GM18507 (cell line): ENCODE measurements around the gene DLG4.
A peak's percentile ranks its signal among the peaks of the same experiment; 100 is the strongest.
"Not testable (repeated sequence)": the region's sequence is repeated elsewhere in the genome, so short reads cannot be mapped to it uniquely, and the experiment has no call there.

ENCODE experiments used
- DNase-seq: peaks from one replicate; pipeline ENCODE4 v3.0.0; 2011; ENCODE audit warnings: low read depth; ENCODE audit not compliant: insufficient read length; ENCODE audit errors: extremely low spot score
- FAIRE-seq: peaks from 2 replicates; lab custom pipeline; 2011; peaks lifted over from hg19 to GRCh38; lab: Jason Lieb, UNC

DLG4 gene

DNA sequence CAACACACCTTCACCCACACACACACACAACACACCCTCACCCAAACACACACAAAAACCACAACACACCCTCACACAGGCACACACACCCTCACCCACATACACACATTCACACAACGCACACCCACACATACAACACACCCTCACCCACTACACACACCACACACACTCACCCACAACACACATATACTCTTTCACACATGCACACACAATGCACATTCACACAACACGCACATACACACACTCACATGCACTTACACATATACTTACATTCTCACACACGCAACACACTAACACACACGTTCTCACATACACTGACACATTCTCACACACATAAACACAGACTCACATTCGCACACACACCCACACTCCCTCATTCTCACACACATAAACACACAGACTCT is 44.3 kb downstream of the DLG4 start:
- no peak for FAIRE-seq
- DNase-seq, result no peak

DNA sequence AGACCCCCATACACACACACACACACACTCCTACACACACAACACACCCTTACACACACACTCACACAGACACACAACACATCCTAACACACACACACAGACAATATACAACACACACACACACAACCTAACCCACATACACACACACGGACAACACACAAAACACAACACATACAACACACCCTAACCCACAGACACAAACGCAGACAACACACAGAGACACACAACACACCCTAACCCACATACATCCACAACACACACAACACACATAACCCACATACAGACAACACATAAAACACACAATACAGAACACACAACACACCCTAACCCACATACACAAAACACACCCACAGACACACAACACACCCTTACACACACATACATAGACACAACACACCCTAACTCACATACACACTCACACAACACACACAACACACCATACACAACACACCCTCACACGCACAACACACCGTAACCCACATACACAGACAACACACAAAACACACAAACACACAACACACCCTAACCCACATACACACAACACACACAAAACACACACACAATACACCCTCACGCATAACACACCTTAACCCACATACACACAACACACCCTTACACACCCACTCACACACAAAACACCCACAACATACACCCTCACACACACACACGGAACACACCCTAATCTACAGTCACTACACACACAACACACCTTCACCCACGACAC is 44.9 kb downstream of the DLG4 start:
- FAIRE-seq (peak; percentile 42), DNase-seq (no peak)

DNA sequence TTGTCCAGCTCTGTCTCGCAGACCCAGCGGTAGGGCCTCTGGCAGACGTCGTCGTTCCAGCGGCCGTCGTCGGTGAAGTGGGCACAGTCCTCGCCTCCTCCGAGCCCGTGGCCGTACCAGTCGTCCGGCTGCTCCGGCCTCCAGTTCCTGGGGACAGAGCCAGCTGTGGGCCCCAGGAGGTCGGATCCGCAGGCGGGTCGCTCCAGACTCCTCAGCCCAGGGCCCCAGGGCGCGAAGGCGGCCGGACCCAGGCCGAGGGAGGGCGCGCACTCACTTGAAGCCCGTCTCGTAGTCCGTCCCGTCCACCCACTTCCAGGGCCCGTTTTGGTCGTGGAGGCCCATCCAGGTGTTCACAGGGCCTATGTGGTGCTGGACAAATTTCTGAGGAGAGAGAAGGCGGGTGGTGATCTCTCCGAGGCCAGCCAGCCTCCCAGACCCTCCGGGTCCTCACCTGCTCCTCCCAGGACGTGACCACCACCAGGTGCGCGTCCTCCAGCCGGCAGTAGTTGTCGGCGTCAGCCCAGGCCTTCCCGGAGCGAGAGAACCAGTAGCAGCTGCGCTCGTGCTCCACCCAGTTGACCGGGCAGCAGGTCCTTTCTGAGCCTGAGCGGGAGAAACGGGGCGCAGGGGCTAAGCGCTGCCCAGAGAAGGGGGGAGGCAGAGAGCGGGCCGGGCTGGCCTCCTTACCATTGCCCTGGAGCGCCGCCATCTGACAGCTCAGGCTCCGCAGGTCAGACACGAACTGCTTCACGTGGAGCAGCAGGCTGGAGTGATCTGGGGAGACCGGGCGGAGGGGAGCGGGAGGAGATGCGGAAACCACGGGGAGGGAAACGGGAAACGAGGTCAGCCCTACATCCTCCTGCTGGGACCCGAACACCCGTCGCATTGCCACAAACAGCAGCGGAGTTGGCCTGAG is 45.7 kb downstream of the DLG4 start:
- DNase-seq (peak; percentile 23), FAIRE-seq (no peak)

DNA sequence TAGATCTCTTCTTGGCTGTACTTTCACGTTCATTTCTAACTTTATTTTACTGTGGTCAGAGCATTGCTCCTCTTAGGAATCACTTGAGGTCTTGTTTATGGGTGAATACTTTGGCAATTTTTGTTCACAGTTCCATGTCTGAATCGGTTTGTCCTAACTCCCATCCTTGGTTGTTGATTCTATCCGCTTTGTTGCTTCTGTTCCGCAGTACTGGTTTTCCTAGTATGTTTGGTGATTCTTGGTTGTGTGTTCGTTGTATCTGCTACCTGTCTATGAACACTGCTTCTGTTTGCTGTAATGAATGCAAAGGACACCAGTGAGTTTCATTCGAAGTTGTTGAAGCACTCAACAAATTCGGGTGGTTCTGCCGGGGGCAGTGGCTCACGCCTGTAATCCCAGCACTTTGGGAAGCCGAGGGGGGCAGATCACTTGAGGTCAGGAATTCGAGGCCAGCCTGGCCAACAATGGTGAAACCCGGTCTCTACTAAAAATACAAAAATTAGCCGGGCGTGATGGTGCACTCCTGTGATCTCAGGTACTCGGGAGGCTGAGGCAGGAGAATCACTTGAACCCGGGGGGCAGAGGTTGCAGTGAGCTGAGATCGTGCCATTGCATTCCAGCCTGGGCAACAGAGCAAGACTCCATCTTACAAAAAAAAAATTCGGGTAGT is 47.0 kb downstream of the DLG4 start:
- not testable (repeated sequence) for FAIRE-seq, DNase-seq

DNA sequence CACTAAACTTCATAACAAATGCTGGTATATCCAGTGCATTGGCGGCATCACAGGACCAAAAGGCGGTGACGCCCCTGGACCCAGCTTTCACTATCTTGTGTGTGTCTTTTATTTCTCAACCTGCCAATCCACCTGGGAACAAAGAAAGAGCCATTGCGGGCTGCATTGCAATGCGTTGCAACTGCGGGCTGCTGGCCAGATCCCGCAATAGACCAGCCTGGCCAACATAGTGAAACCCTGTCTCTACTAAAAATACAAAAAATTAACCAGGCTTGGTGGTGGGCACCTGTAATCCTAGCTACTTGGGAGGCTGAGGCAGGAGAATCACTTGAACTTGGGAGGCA is 50.1 kb downstream of the DLG4 start:
- FAIRE-seq, DNase-seq: not testable (repeated sequence)

DNA sequence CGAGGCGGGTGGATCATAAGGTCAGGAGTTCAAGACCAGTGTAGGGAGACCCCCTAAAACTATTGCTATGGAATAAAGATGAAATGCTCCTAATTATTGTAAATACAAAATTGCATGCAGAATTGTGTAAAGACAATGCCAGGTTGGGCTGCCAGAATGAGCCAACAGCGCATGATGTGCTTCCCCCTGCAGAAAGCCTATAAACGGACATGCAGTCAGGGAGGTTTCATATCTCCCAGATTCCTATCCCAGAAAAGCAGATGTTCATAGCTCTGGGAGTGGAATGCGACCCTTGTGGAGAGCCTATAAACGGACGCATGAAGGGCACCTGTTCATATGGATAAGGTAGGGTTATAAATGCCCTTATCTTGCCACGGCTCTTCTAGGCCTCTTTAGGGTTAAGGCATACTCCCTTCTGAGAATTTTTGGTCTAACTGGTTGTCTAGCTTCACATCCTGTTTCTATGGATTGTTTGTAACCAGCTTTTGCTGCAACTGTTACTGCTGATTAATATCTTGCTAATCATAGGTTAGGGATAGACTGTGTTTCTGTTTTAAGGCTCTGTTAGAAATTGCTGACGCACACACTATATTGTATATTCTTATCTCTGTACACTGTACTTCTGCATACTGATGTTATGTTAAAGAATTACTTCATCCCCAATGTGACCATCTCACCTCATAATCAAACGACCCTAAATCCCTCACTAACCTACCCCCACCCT is 50.6 kb downstream of the DLG4 start:
- DNase-seq, FAIRE-seq: not testable (repeated sequence)

DNA sequence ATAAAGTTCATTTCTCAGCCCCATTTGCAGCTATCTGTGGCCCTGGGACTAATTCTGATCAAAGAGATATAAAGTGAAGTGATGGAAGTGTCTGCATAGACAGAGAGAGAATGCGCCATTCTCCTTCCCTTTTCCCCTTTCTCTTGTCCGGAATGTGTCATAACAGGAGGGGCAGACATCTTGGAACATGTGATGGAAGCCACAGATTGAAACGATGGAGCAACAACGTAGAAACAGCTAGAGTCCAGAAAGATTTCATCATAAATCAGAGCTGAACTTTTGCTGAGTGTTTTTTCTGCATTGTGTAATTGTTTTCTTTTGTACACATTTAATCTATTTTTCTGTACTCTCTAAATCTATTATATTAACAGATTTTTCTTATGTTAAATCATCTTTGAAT is 51.8 kb downstream of the DLG4 start:
- no peak for DNase-seq
- FAIRE-seq, result no peak

DNA sequence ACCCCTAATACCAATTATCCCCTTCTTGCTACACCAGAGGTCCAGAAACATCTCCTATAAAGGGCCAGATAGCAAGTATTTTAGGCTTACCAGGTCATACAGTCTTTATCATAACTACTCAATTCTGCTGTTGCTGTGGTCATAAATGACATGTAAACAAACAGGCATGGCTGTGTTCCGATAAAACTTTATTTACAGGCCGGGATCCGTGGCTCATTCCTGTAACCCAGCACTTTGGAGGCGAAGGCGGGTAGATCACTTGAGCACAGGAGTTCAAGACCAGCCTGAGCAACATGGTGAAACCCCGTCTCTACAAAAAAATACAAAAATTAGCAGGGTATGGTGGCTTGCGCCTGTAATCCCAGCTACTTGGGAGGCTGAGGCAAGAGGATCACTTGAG is 52.8 kb downstream of the DLG4 start:
- FAIRE-seq (no peak), DNase-seq (no peak)

DNA sequence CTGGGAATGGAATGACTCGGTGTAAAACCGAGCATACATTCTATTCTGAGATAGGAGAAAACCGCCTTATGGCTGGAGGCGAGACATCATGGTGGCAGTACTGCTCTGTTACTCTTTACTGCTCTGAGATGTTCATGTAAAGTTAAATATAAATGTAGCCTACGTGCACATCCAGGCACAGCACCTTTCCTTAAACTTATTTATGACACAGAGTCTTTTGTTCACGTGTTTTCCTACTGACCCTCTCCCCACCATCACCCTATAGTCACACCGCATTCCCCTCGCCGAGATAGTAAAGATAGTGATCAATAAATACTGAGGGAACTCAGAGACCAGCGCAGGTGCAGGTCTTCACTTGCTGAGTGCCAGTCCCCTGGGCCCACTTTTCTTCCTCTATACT is 60.1 kb downstream of the DLG4 start:
- FAIRE-seq, DNase-seq: not testable (repeated sequence)

DNA sequence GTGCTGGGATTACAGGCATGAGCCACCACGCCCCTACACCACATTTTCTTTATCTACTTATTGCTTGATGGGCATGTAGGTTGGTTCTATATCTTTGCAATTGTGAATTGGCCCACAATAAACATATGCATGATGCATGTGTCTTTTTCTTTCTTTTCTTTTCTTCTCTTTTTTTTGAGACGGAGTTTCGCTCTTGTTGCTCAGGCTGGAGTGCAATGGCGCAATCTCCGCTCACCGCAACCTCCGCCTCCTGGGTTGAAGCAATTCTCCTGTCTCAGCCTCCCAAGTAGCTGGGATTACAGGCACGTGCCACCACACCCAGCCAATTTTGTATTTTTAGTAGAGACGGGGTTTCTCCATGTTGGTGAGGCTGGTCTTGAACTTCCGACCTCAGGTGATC is 61.2 kb downstream of the DLG4 start:
- not testable (repeated sequence) for FAIRE-seq, DNase-seq

DNA sequence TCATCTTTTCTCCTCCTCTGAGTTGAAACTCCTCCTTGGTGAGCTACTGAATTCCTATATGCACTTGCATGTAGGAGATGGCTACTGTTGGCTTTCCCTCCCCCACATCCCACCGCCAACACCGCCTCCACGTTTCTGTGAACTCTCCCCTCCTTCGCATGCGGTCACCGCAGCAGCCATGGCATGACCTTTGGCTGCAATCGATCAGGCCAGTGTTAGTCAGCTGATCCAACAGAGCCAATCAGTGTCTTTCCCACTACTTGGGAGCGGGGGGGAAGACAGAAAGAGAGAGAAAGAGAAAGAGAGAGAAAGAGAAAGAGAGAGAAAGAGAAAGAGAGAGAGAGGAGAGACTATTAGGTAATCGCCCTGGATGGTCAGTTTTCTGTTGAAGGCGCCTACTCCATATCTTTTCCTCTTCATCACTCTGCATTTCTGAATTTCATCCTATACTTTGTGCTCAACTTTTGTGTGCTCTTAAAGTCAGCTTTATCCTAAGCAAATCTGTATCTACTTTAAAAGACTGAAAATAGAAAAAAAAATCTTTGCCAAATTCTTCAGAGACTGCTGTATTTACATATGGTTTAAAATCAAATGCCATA is 63.2 kb downstream of the DLG4 start:
- DNase-seq (no peak), FAIRE-seq (no peak)

DNA sequence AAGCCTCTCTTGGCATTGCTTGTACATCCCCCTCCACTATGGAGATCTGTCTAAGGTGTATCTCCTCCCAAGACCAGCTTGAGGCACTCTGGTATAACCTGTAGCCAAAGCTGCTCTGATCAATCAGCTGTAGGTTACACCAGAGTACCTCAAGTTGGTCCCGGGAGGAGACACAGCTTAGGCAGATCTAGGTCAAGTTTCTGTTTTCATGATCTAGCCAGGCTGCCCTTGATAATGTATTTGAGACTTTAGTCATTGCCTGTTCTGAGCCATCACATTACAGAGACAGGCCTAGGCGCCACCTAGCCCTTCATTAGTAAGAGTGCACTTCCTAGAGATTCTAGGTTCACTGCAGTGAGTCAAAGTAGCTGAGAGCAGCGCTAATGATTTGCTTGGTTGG is 71.9 kb downstream of the DLG4 start:
- DNase-seq (no peak), FAIRE-seq (no peak)

DNA sequence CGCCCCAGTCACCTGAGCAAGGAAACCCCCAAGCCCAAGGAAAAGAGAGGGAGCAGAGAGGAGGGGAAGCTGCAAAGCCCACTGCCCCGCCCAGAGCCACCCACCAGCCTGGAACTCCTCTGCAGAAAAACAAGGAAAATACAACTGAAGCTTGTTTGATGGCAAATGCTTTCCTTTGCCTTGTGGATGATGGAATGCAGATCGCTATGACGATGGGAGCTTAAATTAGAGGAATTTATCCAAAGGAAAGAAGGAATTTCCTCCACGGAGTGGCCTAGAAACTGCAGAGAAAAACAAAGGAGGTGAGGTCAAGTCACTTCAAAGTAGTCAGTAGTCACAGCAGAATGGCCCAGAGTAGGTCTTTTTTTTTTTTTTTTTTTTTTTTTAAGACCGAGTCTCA is 73.5 kb downstream of the DLG4 start:
- FAIRE-seq (no peak), DNase-seq (no peak)

DNA sequence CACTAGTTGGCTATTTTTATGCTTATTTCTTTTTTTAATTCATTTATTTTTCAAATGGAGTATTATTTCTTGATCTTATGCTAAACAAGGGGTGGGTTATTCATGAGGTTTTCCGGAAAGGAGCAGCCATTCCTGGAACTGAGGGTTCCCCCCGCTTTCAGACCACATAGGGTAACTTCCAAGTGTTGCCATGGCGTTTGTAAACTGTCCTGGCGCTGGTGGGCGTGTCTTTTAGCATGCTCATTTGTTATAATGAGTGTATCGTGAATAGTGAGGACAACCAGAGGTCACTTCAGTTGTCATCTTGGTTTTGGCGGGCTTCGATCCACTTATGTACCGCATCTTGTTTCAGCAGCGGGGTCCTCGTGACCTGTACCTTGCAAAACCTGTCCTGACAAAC is 75.4 kb downstream of the DLG4 start:
- DNase-seq, result no peak
- no peak for FAIRE-seq

DNA sequence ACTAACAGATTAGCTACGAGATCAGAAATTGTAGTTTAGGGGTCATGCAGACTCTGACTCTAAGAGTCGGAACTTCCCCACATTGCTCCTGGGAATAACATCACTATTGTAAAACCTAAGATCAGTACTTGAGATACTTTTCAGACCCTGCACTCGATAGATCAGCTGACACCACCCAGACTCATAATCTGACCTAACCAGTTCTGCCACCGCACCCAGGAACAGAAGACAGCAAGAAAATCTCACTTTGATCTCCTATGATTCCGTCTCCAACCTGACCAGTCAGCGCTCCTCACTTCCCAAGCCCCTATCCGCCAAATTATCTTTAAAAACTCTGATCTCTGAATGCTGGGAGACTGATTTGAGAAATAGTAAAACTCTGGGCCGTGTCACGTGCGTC is 77.8 kb downstream of the DLG4 start:
- no peak for FAIRE-seq

DNA sequence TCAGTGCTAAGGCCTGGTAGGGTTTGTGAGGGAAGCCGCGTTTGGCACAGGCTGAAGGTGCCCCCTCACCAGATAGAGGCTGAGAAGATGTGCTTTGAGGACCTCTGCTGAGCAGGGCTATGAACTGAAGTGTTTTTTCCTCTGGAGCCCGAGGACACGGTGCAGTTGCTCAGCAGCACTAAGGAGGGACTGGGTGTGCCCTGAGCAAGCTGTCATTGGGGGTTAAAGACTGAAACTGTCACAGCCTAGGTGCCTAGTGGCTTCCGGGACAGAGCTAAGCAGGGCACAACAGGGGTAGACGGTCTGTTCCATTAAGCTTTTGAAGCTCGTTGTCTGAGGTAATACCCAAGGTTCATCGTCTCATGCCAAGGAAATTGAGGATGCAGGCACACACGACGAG is 80.2 kb downstream of the DLG4 start:
- DNase-seq, result no peak
- FAIRE-seq, result no peak

More for the DNA sequence above, 77.8 kb downstream of the DLG4 start:
- no peak for DNase-seq

DNA sequence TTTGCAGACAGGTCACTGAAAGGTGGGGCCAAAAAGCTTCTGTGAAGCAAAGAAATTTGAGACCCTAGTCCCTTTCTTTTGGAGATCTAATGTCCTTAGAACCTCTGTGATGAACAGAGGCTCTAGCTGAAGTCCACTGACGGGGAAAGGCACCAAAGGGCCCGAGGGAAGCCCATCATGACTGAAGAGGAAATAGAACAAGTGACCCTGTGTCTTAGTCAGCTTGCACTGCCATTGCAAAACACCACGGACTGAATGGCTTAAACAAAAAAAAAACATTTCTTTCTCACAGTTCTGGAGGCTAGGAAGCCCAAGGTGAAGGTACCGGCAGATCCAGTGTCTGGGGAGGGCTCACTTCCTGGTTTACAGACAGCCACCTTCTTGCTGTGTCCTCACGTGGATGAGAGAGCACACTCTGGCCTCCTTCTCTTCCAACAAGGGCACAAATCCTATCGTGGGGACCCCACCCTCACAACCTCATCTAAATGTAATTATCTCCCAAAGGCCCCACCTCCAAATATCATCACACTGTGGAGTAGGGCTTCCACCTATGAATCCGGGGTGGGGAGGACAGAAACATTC is 80.7 kb downstream of the DLG4 start:
- FAIRE-seq, result no peak

DNA sequence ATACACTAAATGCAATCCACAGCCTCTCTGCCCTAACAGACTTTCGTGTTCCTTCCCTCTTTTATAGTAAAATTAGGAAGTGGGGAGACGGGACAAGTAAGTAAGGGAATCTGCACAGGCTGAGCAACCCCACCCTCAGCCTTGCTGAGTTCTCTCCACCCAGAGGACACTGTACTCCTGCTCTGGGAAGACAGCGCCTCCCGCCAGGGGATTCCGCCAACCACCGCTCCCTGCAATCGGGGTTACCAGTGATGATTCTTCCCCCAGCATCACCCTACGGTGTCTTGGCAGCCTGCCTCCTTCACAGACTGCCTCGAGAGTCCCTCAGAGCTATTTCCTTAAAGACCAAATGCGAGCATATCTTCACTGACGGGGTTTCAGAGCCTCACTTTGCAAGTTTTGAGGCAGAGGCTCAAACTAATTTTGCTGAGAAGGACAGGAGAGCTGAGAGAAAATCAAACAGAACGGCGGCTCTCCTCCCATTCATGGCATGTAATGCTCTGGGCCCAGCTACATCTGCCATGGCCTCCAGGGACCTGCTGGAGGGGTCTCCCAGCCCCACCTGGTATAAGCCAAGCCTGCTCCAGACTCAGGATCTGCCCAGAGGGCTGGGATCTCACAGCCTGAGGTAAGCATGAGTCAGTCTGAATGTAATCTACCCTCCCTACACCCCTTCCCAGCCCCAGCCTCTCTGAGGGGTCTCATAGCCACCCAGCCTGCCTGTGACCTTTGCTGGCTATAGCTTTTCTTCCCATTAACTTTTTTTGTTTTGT is 82.3 kb downstream of the DLG4 start:
- DNase-seq (no peak), FAIRE-seq (no peak)

More for the DNA sequence above, 80.7 kb downstream of the DLG4 start:
- DNase-seq, result no peak
